Mesenteric fat pad (tissue), 1 donor: ENCODE data around the gene NIPSNAP2. TPM values are rescaled to one million over a fixed set of nuclear protein-coding genes. Genes with fewer than 3 reads are reported as not detected.
"Not testable (repeated sequence)": the region's sequence is repeated elsewhere in the genome, so short reads cannot be mapped to it uniquely, and the experiment has no call there.

ENCODE experiments used
- DNase-seq: peaks from one replicate; pipeline ENCODE4 v3.0.0-alpha.2; 2020; ENCODE audit warnings: low spot score
- total RNA-seq: library from RNA; stranded (reverse); fragmentation: NEBNext Ultra II Directional; extraction: Animal tissue kit (Norgen Biotek cat#: 25700); gene quantifications from one replicate; pipeline ENCODE4 v1.2.1, GENCODE V29; 2021
- donor health status: DM: yes; HTN: yes; CAD: no.

The NIPSNAP2 gene
- total RNA-seq, 1 donor from 2014 or later: 56.7 TPM

DNA sequence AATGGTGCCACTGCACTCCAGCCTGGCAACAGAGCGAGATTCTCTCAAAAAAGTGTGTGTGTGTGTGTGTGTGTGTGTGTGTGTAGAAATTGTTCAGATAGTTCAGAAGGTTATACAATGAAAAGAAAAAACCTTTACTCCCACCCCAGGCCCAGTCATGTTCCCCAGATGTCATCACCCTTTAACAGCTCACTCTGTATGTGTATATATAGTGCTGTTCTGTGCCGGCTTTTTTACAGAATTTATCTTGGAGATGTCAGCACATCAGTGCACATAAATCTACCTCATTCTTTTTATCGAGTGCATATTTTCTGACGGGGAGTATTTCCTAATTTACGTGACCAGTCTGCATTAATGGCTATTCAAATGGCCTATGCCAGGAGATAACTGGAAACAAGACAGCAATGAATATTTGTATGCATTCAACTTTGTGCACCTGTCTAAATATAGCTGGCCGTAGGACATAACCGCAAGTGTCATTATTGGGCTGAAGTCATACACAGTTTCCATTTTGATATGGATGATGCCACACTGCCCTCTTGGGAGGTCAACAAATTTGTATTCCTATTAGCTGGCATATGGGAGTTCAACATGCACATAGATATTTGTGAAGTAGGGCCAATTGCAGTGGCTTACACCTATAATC is 11.7 kb downstream of the NIPSNAP2 start:
- DNase-seq: no peak

GRCh38 chr7:55977831-55978230 is 13.4 kb downstream of the NIPSNAP2 start:
- no peak for DNase-seq

DNA sequence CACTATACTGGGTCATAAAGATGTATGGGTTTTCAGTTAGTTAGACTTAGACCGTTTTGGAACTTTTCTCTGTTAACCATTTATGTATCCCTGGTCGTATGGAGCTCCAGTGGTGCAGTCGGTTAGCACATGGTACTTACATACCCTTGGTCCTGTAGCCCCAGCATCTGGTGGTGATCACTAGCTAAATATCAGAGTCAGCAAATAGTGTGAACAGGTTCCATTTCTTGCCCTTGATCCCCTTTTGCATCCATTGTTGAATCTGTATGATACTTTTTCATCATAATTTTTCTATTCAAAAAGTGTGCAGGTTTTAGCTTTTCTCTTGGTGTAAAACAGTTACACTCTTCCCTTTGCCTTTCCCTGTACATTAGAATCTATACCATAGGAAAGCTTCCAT is 15.9 kb downstream of the NIPSNAP2 start:
- DNase-seq: no peak

- DNase-seq: no peak
Measured at GRCh38 chr7:55983537-55983936, 19.2 kb downstream of the NIPSNAP2 start.

DNA sequence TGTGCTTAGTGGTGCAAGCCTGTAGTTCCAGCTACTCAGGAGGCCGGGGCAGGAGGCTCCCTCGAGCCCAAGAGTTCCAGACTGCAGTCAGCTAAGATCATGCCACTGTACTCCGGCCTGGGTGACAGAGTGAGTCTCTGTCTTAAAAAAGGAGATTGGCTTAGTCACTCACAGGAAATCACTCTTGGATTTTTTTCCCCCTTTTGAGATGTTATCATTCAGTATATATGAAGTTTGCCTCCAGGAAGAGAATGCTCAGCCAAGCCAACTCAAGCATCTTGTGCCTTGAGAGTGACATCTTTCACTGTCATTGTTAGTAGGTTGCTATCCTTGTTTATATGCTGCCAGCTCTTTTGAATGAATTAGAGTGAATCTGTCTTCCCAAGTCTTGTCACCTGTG is 28.0 kb downstream of the NIPSNAP2 start:
- no peak for DNase-seq

DNA sequence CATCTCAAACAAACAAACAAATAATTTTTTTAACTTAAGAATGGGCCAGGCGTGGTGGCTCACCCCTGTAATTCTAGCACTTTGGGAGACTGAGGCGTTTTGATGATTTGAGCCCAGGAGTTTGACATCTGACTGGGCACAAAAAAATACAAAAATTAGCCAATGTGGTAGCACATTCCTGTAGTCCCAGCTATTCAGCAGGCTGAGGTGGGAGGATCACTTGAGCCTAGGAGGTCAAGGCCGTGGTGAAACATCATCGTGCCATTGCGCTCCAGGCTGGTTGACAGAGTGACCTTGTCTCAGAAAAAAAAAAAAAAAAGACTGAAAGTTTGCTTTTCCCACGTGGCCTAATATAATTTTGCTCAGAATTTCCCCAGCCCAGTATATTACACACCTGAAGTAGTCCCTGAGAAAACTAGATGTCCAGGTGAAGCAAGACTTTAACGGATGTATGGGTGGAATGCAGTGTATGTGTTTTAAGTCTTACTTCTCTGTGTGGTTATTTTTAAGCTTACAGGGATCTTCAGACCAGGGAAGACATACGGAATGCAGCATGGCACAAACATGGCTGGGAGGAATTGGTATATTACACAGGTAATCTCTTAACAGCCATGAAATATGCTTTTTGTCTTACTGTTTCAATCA is 32.6 kb downstream of the NIPSNAP2 start:
- DNase-seq: no peak

- DNase-seq: no peak
Measured at GRCh38 chr7:56003749-56004148, 39.4 kb downstream of the NIPSNAP2 start.

DNA sequence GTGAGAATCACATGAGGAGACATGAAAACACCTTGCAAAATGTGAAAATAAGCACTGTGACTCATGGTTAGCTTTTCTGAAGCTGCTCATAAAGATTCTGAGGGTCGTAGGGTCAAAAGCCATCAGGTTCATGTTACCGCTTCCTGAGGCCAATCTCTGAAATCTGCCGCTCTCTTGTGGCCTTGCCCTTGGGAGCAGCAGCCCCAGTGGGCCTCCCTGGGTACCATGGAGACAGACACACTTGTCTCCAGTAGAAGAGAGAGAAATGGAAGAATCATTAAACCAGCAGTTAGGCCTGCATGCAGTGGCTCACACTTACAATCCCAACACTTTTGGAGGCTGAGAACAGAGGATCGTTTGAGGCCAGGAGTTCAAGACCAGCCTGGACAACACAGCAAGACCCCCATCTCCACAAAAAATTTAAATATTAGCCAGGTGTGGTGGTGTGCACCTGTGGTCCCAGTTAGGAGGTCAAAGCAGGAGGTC is 42.8 kb downstream of the NIPSNAP2 start:
- DNase-seq: no peak

DNA sequence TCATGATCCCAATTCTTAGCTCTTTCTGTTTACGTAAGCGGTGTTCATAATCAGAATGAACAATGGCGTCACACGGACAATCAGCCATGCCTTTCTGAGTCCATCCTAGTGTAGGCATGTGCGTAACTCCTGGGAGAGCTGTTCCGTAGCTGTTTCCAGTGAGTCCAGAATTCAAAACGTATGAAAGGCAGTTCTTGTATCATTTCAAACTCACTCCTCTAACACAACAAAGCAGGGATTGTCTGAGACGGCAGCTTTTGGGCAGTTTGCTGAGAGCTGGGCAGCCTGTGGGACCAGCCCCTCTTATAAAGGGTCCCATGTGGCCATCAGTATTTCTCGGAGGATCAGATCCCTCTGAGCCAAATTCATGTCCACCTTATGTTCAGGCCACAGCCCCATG is 43.5 kb downstream of the NIPSNAP2 start:
- no peak for DNase-seq

GRCh38 chr7:56009695-56010094 is 45.3 kb downstream of the NIPSNAP2 start:
- DNase-seq: no peak

DNA sequence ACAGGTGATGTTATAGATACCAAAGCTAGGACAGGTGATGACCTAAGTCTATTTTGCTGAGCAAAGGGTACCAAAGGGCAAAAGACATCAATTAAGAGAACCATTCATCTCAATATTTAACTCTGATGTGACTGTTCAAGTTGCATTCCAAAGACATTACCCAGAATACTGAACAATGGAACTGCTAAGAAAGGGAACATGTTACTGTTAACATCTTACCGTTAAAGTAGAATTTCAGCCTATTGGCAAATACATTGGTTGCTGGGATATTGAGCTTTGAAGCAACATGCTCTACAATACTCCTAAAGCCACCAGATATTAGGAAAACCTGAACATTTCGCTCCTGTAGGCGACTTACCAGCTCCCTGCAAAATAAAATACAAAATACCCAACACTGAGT is 52.6 kb downstream of the NIPSNAP2 start:
- not testable (repeated sequence) for DNase-seq

DNA sequence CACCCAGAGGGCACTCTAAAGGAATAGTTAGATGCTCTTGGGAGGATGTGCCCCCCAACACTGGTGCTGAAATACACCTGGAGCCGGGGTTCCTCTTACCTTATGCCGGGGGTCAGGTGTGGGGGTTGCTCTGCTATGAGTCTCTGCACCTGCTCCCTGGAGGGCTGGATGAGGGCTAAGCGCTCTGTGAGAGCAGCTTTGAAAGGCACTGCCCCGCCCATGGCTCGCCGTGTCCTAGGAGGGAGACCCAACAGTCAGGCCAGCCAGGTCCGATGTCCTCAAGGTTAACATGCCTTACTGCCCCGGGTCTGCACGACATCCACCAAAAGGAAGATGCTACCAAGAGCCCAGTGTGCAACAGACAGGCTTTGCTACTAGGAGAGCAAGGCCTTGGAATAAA is 55.1 kb downstream of the NIPSNAP2 start:
- no peak for DNase-seq

GRCh38 chr7:56023500-56023899 is 59.1 kb downstream of the NIPSNAP2 start:
- no peak for DNase-seq

DNA sequence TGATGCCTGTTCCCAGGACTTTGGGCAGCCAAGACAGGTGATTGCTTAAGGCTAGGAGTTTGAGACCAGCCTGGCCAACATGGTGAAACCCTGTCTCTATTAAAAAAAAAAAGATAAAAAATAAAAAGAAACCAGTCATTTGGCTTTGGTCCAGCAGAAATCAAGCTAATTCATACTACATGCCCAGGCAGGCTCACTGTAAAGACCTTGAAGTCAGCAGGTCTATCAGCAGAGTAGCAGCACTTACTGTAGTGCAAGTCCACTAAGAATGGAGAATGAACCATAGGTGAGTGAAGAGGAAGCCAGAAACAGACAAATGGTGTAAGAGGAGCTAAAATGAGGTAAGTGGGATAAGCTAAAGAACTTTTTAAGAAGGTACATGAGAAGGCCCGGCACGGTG is 62.2 kb downstream of the NIPSNAP2 start:
- no peak for DNase-seq

GRCh38 chr7:56028942-56029630 is 64.7 kb downstream of the NIPSNAP2 start:
- no peak for DNase-seq

- DNase-seq: no peak
Measured at GRCh38 chr7:56030340-56030739, 66.0 kb downstream of the NIPSNAP2 start.

DNA sequence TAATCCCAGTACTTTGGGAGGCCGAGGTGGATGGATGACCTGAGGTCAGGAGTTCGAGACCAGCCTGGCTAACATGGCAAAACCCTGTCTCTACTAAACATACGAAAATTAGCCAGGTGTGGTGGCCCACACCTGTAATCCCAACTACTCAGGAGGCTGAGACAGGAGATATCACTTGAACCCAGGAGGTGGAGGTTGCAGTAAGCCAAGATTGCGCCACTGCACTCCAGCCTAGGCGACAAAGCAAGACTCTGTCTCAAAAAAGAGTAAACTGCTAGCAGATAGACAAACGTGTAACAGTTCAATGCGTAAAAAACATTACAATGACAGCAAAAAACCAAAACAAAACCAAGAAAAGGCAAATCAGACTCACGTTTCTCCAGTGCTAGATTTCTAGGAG is 67.2 kb downstream of the NIPSNAP2 start:
- DNase-seq: not testable (repeated sequence)

DNA sequence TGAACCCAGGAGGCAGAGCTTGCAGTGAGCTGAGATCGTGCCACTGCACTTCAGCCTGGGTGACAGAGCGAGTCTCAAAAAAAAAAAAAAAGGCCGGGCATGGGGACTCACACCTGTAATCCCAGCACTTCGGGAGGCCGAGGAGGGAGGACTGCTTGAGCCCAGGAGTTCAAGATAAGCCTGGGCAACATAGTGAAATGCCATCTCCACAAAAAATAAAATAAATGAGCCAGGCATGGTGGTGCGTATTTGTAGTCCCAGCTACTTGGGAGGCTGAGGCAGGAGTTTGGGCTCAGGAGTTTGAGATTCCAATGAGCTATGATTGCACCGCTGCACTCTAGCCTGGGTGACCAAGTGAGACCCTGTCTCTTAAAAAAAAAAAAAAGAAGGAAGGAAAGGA is 68.2 kb downstream of the NIPSNAP2 start:
- DNase-seq: not testable (repeated sequence)

DNA sequence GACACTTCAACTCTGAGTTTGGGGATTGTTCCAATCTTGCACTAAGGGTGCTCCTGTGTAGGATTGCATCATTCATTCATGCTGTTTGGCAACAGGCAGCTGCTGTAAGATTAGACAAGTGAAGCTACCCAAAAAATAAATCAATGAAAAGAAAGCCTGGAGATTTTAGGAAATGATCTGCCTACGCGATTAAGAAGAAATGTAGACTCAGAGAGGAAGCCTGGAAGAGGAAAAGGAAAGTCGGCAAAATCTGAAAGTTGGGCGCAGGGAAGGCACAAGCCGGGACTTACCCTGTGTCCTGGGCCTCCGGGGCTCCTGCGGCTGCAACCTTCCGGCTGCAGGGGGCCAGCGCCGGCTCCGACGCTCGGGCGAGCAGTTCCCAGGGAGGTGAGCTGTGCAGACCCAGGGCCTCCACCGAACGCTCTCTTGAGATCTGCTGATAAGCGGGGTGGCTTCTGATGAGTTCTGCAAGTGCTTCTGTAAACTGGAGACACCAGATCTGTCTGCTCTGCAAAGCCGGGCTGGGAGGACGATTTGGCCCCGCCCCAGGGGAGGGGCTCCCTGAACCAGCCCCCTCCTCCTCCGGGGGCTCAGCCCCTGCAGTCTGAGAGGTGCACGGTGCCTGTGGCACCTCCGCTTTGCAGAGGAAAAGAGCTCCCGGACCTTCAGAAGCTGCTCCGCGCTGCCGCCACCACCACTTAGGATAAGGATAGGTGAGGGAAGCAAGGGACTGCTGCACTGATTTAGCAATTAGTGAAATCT is 69.5 kb downstream of the NIPSNAP2 start:
- DNase-seq: no peak

GRCh38 chr7:56040730-56041129 is 76.3 kb downstream of the NIPSNAP2 start:
- DNase-seq: peak; percentile 9

- not testable (repeated sequence) for DNase-seq
Measured at GRCh38 chr7:56045758-56046157, 81.4 kb downstream of the NIPSNAP2 start.
